Fibroblast of mammary gland (primary cell): ENCODE measurements around the gene CDT1.

Experiments used
- DNase-seq: peaks from one replicate; pipeline ENCODE4 v3.0.0-alpha.2; 2010; ENCODE audit warnings: low read depth
- H3K4me3 ChIP-seq: 2 replicates; pipeline ENCODE4 v1.5.1; 2011; ENCODE audit warnings: low read depth, mild to moderate bottlenecking, low read length, moderate library complexity; ENCODE audit not compliant: control insufficient read depth
- CTCF ChIP-seq: conservative IDR thresholded peaks from 2 replicates; pipeline ENCODE4 v1.5.1; 2011; ENCODE audit warnings: low read depth, low read length, inconsistent platforms; ENCODE audit not compliant: control insufficient read depth, insufficient read depth

CDT1 gene

GRCh38 chr16:88842806-88843205 lies 39.2 kb downstream of the CDT1 start:
- TF ChIP-seq CTCF, result no peak
- DNase-seq, result no peak
- no peak overlapping the region for H3K4me3 ChIP-seq

GRCh38 chr16:88843256-88843655 lies 39.7 kb downstream of the CDT1 start:
- no peak for TF ChIP-seq CTCF
- DNase-seq, result no peak
- no peak overlapping the region for H3K4me3 ChIP-seq

GRCh38 chr16:88844419-88845036 lies 40.9 kb downstream of the CDT1 start:
- H3K4me3 ChIP-seq, result no peak overlapping the region
- TF ChIP-seq CTCF, result no peak
- no peak for DNase-seq

GRCh38 chr16:88846088-88846487 lies 42.5 kb downstream of the CDT1 start:
- peak; percentile 79 for DNase-seq
- TF ChIP-seq CTCF, result no peak
- no peak overlapping the region for H3K4me3 ChIP-seq

GRCh38 chr16:88847654-88848053 lies 44.1 kb downstream of the CDT1 start:
- no peak for DNase-seq
- no peak for TF ChIP-seq CTCF
- H3K4me3 ChIP-seq, result no peak overlapping the region

GRCh38 chr16:88848557-88848956 lies 45.0 kb downstream of the CDT1 start:
- TF ChIP-seq CTCF, result no peak
- no peak for DNase-seq
- H3K4me3 ChIP-seq, result no peak overlapping the region
